Measurements from ENCODE around the gene STX16.
"Not testable (repeated sequence)": the region's sequence is repeated elsewhere in the genome, so short reads cannot be mapped to it uniquely, and the experiment has no call there.

Gene STX16

GRCh38 chr20:58720890-58721289, 69.8 kb downstream of the STX16 start:
- TF ChIP-seq CTCF (conservative IDR thresholded peaks at IDR 0.05), result no peak
- H3K27ac ChIP-seq, result no peak overlapping the region

GRCh38 chr20:58721951-58722778, 71.1 kb downstream of the STX16 start:
- H3K27ac ChIP-seq, result no peak overlapping the region
- TF ChIP-seq CTCF (conservative IDR thresholded peaks at IDR 0.05), result no peak

- no peak overlapping the region for H3K27ac ChIP-seq
- TF ChIP-seq CTCF (conservative IDR thresholded peaks at IDR 0.05), result no peak
Measured at GRCh38 chr20:58722877-58723627, 72.0 kb downstream of the STX16 start.

- TF ChIP-seq CTCF (conservative IDR thresholded peaks at IDR 0.05), result no peak
- H3K27ac ChIP-seq, result no peak overlapping the region
Measured at GRCh38 chr20:58723628-58723984, 72.5 kb downstream of the STX16 start.

- H3K27ac ChIP-seq, result not testable (repeated sequence)
Measured at GRCh38 chr20:58726156-58726555, 75.1 kb downstream of the STX16 start.

Data from VCaP (cell line).